NCI-H2171 treated with DMSO at 0.1 percent for 48 hours (cell line): Measurements from ENCODE around the gene BHLHE23.
"Not testable (repeated sequence)": the region's sequence is repeated elsewhere in the genome, so short reads cannot be mapped to it uniquely, and the experiment has no call there.

Experiments used
- DNase-seq: peaks from one replicate; lab custom pipeline; 2025; lab: John Stamatoyannopoulos, UW

BHLHE23 gene

GRCh38 chr20:63043348-63044203 is 36.8 kb upstream of the BHLHE23 start:
- DNase-seq, result no peak

GRCh38 chr20:63042448-63043071 is 35.8 kb upstream of the BHLHE23 start:
- no peak for DNase-seq

- DNase-seq, result no peak
These were observed 35.0 kb upstream of the BHLHE23 start for GRCh38 chr20:63041776-63042175.

- no peak for DNase-seq
These were observed 31.0 kb upstream of the BHLHE23 start for GRCh38 chr20:63037669-63038268.

GRCh38 chr20:63036291-63036690 is 29.5 kb upstream of the BHLHE23 start:
- peak; percentile 45 for DNase-seq

- no peak for DNase-seq
These were observed 28.9 kb upstream of the BHLHE23 start for GRCh38 chr20:63035603-63036185.

GRCh38 chr20:63034710-63035602 is 28.2 kb upstream of the BHLHE23 start:
- DNase-seq, result not testable (repeated sequence)

GRCh38 chr20:63033794-63034709 is 27.3 kb upstream of the BHLHE23 start:
- no peak for DNase-seq

GRCh38 chr20:63032861-63033793 is 26.4 kb upstream of the BHLHE23 start:
- DNase-seq, result no peak

- DNase-seq, result no peak
These were observed 25.4 kb upstream of the BHLHE23 start for GRCh38 chr20:63032026-63032800.

- no peak for DNase-seq
These were observed 24.7 kb upstream of the BHLHE23 start for GRCh38 chr20:63031251-63032014.

- no peak for DNase-seq
These were observed 22.8 kb upstream of the BHLHE23 start for GRCh38 chr20:63029358-63030121.

- no peak for DNase-seq
These were observed 21.7 kb upstream of the BHLHE23 start for GRCh38 chr20:63028461-63028921.

GRCh38 chr20:63027922-63028389 is 21.2 kb upstream of the BHLHE23 start:
- DNase-seq, result peak; percentile 59

- DNase-seq, result no peak
These were observed 20.6 kb upstream of the BHLHE23 start for GRCh38 chr20:63027221-63027921.

GRCh38 chr20:63026582-63027165 is 19.9 kb upstream of the BHLHE23 start:
- DNase-seq, result no peak
